ENCODE data around the gene PI4KA.

PI4KA gene

DNA sequence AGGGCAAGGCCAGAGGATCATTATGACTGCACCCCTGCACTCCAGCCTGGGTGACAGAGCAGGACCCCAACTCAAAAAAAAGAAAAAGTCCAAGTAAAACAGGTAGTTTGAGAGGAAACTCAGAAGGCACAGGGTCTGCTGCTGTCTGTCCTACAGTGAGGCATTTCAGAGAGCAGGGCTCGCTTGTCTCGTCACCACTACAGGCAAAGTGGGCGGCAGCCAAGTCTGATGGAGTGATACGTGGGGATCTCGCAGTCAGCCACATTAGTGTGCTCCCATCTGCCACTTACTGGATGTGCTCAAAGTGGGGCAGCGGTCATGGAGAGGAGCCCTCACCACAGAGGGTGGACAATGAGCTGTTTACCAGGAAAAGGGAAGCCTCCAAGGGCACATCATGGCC is 42.1 kb downstream of the PI4KA start:
- no peaks in the 10 kb centered on the region for H3K4me1 Mint-ChIP-seq
- peaks cover 54% of the 10 kb centered on the region for H3K36me3 Mint-ChIP-seq (ENCODE audit: low read depth)
- H3K4me3 Mint-ChIP-seq = no peak overlapping the region
- H3K27ac Mint-ChIP-seq = no peak overlapping the region
- TF ChIP-seq CTCF (IDR thresholded peaks at IDR 0.05; ENCODE audit: unreplicated experiment in 3 of 3) = no peak
- H3K9me3 Mint-ChIP-seq = no peaks in the 10 kb centered on the region
- H3K27me3 Mint-ChIP-seq (ENCODE audit: low read depth) = no peaks in the 10 kb centered on the region

DNA sequence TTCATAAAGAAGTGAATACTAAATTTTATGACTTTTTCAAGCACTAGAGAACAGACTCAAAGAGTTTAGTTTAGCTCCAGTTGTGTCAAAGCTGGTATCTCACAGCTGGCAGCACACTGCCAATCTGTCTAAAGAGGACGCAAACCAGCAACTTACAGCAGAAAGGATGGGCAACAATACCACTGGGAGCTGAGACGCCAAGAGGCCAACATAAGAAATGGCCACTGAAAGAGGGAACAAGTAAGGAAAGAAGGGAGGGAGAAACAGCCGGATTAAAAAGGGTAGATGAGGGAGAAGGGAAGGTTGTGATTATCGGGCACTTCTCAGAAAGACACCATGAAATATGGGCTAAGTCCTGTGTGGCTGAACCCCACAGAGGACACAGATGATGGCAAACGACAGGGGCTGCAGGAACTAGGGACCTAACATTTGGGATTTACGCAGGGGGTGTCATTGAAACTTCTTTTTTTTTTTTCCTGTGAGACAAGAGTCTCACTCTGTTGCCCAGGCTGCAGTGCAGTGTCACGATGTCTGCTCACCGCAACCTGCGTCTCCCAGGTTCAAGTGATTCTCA is 43.0 kb downstream of the PI4KA start:
- no peaks in the 10 kb centered on the region for H3K4me1 Mint-ChIP-seq
- TF ChIP-seq CTCF (IDR thresholded peaks at IDR 0.05; ENCODE audit: unreplicated experiment in 3 of 3) = no peak
- no peak overlapping the region for H3K4me3 Mint-ChIP-seq
- H3K36me3 Mint-ChIP-seq (ENCODE audit: low read depth) = peaks cover 64% of the 10 kb centered on the region
- H3K27me3 Mint-ChIP-seq (ENCODE audit: low read depth) = no peaks in the 10 kb centered on the region
- H3K9me3 Mint-ChIP-seq = no peaks in the 10 kb centered on the region
- no peak overlapping the region for H3K27ac Mint-ChIP-seq

DNA sequence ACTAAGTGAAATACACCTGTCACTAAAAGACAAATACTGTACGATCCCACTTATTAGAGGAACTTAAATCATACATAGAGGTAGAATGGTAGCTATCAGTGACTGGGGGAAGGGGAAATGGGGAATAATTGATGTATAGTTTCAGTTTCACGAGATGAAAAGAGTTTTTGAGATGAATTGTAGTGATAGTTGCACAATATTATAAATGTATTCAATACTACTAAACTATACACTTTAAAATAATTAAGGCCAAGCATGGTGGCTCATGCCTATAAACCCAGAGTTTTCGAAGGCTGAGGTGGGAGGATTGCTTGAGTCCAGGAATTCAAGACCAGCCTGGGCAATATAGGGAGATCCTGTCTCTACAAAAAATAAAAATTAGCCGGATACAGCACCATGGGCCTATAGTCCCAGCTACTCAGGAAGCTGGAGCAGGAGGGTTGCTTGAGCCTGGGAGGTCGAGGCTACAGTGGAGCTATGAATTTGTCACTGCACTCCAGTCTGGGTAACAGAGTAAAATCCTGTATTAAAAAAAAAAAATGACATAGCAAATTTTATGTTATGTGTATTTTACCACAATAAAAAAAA is 44.3 kb downstream of the PI4KA start:
- H3K4me1 Mint-ChIP-seq = no peaks in the 10 kb centered on the region
- no peak overlapping the region for H3K27ac Mint-ChIP-seq
- H3K9me3 Mint-ChIP-seq = no peaks in the 10 kb centered on the region
- no peak for TF ChIP-seq CTCF (IDR thresholded peaks at IDR 0.05; ENCODE audit: unreplicated experiment in 3 of 3)
- peaks cover 66% of the 10 kb centered on the region for H3K36me3 Mint-ChIP-seq (ENCODE audit: low read depth)
- H3K27me3 Mint-ChIP-seq (ENCODE audit: low read depth) = no peaks in the 10 kb centered on the region
- no peak overlapping the region for H3K4me3 Mint-ChIP-seq

DNA sequence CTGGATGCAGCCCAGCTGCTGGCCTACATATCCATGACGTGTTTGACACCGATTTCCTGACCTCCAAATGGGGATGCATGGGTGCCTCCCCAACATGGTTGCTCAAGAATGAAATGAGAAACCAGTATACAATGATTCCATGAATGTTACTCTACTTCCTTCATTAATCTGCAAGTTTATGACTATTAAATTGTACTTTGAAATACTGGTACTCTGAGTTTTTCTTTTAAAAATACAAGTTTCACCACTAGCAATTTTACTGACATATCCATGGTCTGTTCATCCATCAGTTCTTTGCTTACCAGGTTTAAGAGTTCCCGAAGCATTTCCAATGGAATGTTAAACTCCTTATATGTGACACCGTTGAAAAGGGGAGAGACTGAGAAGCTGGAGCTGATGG is 45.6 kb downstream of the PI4KA start:
- no peaks in the 10 kb centered on the region for H3K27me3 Mint-ChIP-seq (ENCODE audit: low read depth)
- peaks cover 63% of the 10 kb centered on the region for H3K36me3 Mint-ChIP-seq (ENCODE audit: low read depth)
- H3K4me3 Mint-ChIP-seq = no peak overlapping the region
- no peak overlapping the region for H3K27ac Mint-ChIP-seq
- H3K9me3 Mint-ChIP-seq = no peaks in the 10 kb centered on the region
- H3K4me1 Mint-ChIP-seq = no peaks in the 10 kb centered on the region
- no peak for TF ChIP-seq CTCF (IDR thresholded peaks at IDR 0.05; ENCODE audit: unreplicated experiment in 3 of 3)

GRCh38 chr22:20811971-20812660 is 46.5 kb downstream of the PI4KA start:
- H3K4me1 Mint-ChIP-seq = no peaks in the 10 kb centered on the region
- H3K36me3 Mint-ChIP-seq (ENCODE audit: low read depth) = peaks cover 68% of the 10 kb centered on the region
- H3K27me3 Mint-ChIP-seq (ENCODE audit: low read depth) = no peaks in the 10 kb centered on the region
- peak overlapping the region in 2 of 3 experiments; percentile 17 to 87 for H3K27ac Mint-ChIP-seq
- no peaks in the 10 kb centered on the region for H3K9me3 Mint-ChIP-seq
- TF ChIP-seq CTCF (IDR thresholded peaks at IDR 0.05; ENCODE audit: unreplicated experiment in 3 of 3) = no peak
- H3K4me3 Mint-ChIP-seq = no peak overlapping the region

- peaks cover 62% of the 10 kb centered on the region for H3K36me3 Mint-ChIP-seq (ENCODE audit: low read depth)
- no peaks in the 10 kb centered on the region for H3K4me1 Mint-ChIP-seq
- H3K4me3 Mint-ChIP-seq = no peak overlapping the region
- no peaks in the 10 kb centered on the region for H3K27me3 Mint-ChIP-seq (ENCODE audit: low read depth)
- H3K27ac Mint-ChIP-seq = no peak overlapping the region
- no peaks in the 10 kb centered on the region for H3K9me3 Mint-ChIP-seq
- TF ChIP-seq CTCF (IDR thresholded peaks at IDR 0.05; ENCODE audit: unreplicated experiment in 3 of 3) = no peak
Measured at GRCh38 chr22:20811171-20811570, 47.4 kb downstream of the PI4KA start.

Measured in nephron (organoid).